HG03457 (cell line): Measurements from ENCODE around the gene FBXL20.
"Not testable (repeated sequence)": the region's sequence is repeated elsewhere in the genome, so short reads cannot be mapped to it uniquely, and the experiment has no call there.

ENCODE experiments used
- ATAC-seq: cut with Tn5 transposase; IDR thresholded peaks from one replicate; pipeline ENCODE4 v1.9.1; 2021; ENCODE audit warnings: moderate number of reproducible peaks; ENCODE audit not compliant: unreplicated experiment

FBXL20 gene

DNA sequence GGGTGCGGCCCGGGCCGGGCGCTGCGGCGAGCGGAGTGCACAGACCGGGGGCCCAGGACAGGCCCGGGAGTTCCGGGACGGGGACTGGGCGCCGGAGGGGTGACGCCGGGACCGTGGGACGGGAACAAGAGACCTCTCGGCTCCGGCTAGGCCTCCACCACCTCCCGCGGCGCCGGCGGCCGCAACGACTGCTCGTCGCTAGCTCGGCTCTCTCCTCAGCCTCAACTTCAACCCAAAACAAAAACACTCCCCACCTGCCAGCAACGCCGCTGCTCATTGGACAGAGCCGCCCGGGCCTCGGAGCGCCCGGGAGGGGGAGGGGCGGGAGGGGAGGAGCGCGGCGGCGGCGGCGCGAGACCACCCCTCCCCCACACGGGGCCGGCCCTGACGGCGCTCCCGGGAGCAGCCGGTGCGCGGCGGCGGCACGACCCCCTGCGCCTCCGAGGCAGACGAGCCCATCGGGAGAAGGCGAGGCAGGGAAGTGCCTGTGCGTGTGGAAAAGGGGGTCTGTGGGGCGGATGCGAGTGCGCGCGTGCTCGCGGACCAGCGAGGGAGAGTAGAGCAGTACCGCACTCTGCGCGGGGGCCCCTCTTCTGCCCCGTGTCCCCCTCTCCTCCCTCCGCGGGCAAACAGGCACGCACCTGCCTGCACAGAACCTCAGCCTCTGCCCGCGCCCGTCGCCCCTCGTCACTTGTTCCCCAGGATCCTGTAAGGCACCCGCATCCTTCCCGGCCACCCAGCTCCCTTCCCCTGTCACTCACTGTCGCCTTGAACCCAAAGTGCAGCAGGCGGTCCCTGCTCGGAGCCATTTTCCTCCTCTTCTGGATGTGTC lies at the start of gene FBXL20:
FBXL20 (minus strand) TSS at position 215 of the 832 bp plus-strand sequence. CDS start 224 bp downstream, outside the sequence.
- peak; percentile 60 for ATAC-seq

DNA sequence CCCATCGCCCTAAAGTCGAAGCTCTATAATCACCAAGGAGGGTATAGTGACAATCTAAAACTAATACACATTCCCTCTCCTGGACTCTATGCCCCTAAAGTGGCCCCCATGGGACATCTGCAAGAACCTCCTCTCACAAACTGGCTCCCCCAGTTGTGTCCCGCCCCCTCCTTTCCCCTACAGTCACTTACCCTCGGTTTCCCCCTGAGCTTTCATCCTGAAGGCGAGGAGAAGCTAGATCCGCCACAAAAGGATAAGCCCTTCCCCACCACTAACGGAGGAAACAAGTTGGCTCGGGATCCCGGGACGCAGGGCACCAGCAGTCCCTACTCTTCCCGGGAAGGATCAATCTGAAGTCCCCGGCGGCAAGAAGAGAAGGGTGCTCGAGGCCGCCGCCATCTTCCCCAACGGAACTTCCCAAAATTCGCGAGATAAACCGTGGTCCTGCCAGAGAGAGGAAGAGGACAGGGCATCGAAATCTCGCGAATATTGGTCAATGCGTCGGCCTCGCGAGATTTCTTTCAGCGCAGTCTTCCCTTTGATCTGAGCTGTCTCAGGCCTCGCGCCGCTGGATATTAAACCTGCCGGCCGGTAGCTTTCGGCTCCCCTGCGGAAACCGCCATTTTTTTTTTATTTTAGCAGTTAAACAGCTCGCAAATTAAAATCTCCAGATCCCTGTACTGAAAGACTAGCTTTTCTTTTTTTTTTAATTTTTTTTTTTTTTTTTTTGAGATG lies 49.6 kb upstream of the FBXL20 start, which contains the start of gene MED1:
MED1 (minus strand) TSS at position 417 of the 735 bp plus-strand sequence; CDS start at position 216, 201 bp downstream.
- peak; percentile 73 for ATAC-seq

DNA sequence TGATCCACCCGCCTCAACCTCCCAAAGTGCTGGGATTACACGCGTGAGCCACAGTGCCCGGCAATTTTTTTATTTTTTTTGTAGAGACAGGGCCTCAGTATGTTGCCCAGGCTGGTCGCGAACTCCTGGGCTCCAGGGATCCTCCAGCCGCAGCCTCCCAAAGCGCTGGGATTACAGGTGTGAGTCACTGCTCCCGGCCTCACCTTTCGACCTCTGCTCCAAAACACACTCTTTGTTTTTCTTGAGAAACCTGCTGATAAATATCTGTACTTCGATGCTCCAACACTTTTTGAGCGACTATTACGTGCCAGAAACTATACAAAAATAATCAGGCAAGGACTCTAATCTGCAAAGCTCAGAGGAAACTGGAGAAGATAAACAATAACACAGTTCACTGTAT lies 48.6 kb upstream of the FBXL20 start:
- no peak for ATAC-seq

DNA sequence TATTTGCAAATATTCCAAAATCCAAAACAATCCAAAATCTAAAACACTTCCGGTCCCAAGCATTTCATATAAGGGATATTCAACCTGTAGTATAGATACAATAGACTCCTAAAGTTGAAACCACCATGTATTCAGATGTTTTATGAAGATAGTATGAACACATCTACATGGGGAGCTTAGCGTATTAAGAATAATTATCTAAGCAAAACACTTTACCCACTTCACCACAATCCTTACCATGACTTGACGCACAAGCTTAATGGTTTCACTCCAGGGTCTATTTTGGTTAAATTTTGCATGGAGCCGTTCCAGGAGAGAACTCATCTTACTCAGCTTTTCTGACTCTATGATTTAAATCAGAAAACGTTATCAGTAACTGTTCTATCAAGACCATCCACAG lies 46.1 kb upstream of the FBXL20 start:
- ATAC-seq = no peak

DNA sequence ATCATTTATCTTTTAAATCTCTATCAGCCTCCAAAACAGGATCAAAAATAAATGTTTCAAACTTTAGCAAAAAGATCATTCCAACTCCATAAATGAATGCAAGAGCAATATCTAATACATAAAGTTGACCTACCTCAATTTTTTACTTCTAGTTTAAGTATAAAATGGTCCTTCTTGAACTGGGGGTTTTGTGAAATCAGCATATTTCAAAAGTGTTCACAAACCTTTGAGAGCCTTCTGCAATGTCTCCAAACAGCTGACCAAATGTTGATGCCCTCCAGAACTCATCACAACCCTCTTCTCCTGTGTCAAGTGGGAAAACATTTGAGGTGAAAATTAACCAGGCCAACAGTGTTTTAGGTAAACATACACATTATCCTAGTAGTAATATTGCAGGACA lies 41.9 kb upstream of the FBXL20 start:
- no peak for ATAC-seq

DNA sequence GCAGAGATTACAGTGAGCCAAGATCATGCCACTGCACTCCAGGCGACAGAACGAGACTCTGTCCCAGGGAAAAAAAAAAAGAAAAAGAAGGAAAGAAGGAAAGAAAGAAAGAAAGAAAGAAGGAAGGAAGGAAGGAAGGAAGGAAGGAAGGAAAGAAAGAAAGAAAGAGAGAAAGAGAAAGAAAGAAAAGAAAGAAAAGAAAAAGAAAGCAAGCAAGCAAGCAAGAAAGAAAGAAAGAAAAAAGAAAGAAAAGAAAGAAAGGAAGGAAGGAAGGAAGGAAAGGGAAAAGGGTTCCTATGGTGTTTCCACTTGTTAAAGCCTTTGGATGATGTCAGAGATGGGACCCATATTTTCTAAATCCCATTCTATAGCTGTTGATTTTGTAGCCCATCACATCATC lies 38.4 kb upstream of the FBXL20 start:
- not testable (repeated sequence) for ATAC-seq

DNA sequence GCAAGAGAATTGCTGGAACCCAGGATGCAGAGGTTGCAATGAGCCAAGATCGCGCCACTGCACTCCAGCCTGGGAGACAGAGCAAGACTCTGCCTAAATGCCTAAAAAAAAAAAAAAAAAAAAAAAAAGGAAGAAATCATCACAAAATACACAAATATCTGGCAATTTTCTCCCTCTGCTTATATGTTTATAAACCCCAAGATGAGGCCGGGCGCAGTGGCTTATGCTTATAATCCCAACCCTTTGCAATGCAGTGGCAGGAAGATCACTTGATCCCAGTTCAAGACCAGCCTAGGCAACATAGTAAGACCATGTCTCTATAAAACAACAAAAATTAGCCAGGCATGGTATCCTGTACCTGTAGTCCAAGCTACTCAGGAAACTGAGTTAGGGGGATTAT lies 28.2 kb upstream of the FBXL20 start:
- no peak for ATAC-seq

DNA sequence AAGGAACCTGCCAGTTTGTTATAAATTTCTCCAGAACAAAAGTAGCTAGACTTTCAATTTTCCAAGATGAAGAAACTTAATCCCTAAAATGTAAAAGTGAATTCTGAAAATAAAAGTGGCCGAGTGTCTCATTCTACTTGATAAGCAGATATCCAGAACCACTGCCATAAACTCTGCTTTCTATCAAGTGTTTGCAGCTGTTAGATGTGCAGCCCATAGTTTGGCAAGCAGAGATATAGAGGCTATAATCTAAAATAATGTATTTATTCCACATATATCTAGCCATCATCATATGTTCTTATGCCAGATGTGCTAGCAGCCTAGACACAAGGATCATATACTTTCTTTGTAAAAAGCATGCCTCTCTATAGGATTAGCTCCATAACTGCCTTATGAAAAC lies 14.7 kb upstream of the FBXL20 start:
- ATAC-seq = no peak

- ATAC-seq = no peak
Observed at GRCh38 chr17:39410279-39410678, 8.9 kb upstream of the FBXL20 start.

- ATAC-seq = no peak
Observed at GRCh38 chr17:39408360-39408759, 6.9 kb upstream of the FBXL20 start.

DNA sequence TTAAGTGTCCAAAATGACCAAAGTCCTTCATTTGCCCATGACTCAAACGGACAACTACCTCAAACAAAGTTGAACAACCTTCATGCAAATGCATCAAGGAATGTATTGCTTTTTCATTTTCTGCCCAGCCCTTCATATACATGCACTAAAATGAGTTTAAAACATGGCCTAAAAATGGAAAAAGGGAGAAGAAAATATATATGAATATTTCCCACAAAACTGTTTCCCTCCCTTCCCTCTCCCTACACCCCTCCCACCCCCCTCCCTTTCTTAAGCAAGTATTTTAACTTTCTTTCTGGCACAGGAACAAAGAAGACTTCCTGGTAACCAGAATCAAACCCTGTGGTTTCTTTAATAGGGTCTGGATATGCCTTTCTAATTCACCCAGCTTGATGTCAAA lies 5.5 kb upstream of the FBXL20 start:
- ATAC-seq = no peak

GRCh38 chr17:39405436-39405835 lies 4.0 kb upstream of the FBXL20 start:
- ATAC-seq = no peak

DNA sequence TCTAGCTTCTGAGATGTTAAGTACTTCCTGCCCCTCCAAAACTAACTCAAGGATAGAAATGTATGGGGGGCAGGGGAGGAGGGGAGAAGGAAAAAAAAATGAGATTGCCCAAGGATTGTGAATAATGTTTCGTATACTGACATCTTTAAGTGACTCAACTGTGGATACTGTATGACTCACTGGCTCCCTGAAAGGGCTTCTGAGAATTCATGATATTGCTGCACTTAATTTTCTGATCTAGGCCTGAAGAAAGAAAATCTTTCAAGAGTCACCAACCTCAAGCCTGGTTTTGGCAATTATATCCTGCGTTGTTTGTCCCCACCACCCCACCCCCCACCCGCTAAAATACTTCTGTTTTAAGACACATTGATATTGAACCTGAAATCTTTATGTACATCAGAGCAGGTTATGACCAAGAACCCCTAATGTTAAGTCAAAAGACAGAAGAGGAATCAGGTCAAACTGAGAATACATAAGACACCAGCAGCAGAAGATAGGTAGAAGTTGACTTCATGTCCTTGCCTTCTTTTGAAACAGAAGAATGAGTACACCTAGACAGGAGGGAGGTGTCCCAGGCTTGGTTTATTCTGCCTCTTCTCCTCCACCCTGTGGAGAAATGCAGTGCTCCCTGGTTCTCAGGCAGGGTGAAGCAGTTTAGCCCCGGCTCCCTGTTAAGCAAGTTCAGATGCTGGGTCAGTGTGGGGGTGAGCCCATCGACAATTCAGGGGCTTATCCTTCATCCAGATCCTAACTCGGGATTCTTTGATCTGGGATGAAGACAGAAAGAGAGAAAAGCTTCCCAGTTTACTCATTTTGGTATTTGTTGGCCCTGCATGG lies 3.3 kb upstream of the FBXL20 start:
- ATAC-seq = no peak

DNA sequence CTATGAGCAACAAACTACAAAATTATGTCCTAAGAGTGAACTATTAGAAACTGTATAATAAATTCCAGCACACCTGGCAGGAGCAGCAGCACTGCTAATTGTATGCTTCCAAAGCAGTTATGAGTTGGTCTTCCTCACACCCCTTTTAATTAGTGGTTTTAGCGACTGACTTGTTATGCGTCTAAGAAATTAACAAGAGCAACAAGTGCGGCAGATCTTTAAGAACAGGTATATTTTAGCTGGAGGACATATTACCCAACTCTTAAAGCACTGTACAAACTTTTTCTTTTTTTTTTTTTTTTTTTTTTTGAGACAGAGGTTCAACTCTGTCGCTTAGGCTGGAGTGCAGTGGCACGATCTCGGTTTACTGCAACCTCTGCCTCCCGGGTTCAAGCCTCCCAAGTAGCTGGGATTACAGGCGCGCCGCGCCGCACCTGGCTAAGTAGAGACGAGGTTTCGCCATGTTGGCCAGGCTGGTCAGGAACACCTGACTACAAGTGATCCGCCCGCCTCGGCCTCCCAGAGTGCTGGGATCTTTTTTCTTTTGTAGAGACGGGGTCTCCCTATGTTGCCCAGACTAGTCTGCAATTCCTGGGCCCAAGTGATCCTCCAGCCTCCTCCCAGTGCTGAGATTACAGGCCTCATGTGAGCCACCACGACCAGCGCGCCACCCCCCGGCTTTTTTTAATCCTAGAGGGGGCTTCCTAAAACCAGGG lies 1.6 kb upstream of the FBXL20 start:
- ATAC-seq = no peak

DNA sequence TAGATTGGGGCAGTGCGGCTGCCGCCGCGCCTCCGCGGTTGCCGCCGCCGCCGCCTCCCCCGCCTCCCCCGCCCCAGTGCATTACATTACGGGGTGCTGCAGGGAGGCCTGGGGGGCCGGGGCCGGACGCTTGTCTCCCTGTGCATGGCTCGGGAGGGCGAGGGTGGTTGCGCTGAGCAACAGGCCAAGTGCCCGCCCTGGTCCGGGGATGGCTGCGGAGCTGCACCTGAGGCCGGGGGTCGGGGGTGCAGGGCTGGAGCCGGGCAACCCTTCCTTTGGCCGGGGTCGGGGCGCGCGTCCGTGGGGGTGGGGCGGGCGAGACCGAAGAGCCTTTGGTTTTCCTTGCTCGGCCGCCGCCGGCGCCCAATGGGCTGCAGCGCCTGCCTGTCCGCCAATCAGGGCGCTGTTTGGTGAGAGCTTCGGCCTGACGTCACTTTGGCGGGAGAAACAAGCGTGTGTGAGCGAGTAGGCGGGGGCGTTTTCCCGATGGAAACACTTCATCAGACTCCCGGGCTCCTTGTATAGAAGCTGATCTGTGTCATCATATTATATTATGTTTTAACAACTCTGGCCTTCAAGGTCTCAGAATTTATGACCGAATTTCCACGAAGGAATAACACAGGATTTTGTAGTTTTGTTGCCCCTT lies 941 bp upstream of the FBXL20 start:
- ATAC-seq = peak; percentile 38

DNA sequence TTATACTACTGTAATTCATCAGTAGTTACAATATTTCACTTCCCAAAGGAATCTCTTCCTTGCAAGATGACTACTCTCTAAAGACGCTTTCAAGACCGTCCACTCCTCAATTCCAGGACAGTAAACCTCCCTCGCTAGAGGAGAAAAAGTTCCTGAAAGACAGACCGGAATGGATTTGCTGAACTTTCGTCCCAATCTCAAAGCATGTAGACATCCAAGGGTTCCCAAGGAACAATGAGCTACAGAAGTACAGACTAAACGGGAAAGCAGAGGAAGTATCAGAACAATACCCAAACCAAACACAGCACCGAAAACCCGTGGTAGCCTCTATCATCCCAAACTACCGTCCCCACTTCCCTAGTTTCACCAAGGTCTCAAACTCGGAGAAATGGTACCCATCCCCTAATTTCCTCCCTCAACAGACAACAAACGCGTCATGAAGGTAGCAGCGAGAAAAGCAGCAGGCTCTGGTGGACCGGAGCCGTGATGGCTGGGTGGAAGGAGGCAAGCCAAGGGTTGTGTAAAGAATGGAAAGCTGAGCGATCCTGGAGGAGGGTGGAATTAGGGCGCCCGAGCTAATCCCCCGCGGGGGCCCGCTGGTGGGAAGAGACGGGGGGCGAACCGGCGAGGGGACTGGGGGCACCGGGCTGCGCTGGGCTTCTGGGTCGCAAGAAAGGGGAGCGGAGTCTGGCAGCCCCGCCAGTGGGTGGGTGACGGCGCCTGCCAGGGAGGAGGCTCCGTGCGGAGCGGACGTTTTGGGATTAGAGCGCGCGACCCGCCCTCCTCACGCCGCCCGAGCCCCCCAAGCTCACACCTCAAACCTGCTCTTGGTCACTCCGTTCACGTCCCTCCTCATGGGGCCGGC lies 647 bp downstream of the FBXL20 start:
- ATAC-seq = no peak

DNA sequence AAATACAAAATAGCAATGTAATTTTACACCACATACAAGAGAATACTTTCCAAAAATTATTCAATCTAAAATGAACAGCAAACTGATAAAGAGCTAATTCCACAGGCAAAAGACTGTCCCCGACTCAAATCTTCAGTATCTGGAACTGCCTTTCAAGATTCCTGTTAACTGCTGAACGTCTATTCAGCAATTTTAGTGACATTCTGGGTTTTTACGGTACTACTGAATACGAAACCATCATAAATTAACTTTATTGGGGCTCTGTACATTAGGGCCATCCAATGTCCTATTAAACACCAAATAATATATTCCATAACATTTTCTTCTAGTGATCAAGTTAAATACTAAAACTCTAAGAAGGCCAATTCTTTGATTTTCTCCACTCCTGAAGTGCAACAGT lies 1.6 kb downstream of the FBXL20 start:
- ATAC-seq = no peak

DNA sequence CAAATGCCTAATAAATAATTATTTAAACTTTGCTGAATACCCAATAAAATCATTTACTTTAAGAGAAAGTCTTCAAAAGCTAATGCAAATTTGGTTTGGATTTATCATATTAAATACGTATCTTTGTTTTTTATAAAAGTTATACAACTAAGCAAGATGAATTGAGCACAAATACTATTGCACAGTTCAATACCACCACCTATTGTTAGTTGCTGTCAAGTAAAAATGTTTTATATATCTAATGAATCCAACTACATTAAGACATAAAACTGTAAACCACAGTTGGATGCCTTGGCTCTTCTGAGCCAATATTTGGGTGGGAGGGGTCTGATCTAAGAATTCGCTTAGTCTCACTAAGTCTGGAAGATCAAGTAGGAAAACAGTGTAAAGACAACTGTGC lies 7.7 kb downstream of the FBXL20 start:
- ATAC-seq = no peak

- no peak for ATAC-seq
Observed at GRCh38 chr17:39391448-39391847, 10.0 kb downstream of the FBXL20 start.
